Spinal cord (tissue), 10 donors: ENCODE results near the gene FAM9C. TPM values are rescaled to one million over a fixed set of nuclear protein-coding genes. Genes with fewer than 3 reads are reported as not detected.

Experiments
- DNase-seq, 6 donors: peaks; one replicate each; pipeline versions ENCODE4 v3.0.0 to v3.0.0-alpha.2; 2013 to 2015; ENCODE audit warnings: low spot score in 6 of 6, low read depth in 4 of 6
- H3K27ac ChIP-seq: one replicate; pipeline ENCODE4 v1.5.1; 2013; ENCODE audit warnings: low read depth, low read length, control low read depth
- H3K27me3 ChIP-seq: one replicate; pipeline ENCODE4 v1.6.1; 2013; ENCODE audit warnings: low read length; ENCODE audit not compliant: control insufficient read depth, insufficient read depth
- H3K36me3 ChIP-seq: one replicate; pipeline ENCODE4 v1.6.1; 2013; ENCODE audit warnings: low read length; ENCODE audit not compliant: control insufficient read depth, insufficient read depth
- H3K4me1 ChIP-seq: one replicate; pipeline ENCODE4 v1.6.1; 2013; ENCODE audit warnings: low read length; ENCODE audit not compliant: control insufficient read depth, insufficient read depth
- H3K4me3 ChIP-seq: one replicate; pipeline ENCODE4 v1.5.1; 2013; ENCODE audit warnings: low read depth, low read length, control low read depth
- H3K9me3 ChIP-seq: one replicate; pipeline ENCODE4 v1.6.1; 2013; ENCODE audit warnings: low read length; ENCODE audit not compliant: control insufficient read depth, insufficient read depth
- WGBS: methylation state at CpG from one replicate; pipeline ENCODE4 v1.1.5; 2013; ENCODE audit warnings: missing lambda C conversion rate; ENCODE audit not compliant: insufficient coverage; 5-methylcytosine and 5-hydroxymethylcytosine counted together
- polyA plus RNA-seq, 2 donors: library from polyadenylated mRNA; unstranded; fragments of 120-200 nt; gene quantifications; one replicate each; pipeline ENCODE4 v1.2.1, GENCODE V29; 2013; ENCODE audit not compliant: insufficient read length in 2 of 2
- total RNA-seq, 2 donors: library from RNA; depleted of rRNA in 1 of 2; stranded (reverse); fragments of 120-200 nt in 1 of 2; fragments of >200 nt in 1 of 2; gene quantifications; one replicate each; pipeline versions ENCODE4 v1.2.3 to v1.2.4, GENCODE V29; 2013 to 2014
- donor health status: healthy.

FAM9C gene
- total and polyA plus RNA-seq, 4 donors = 0.10 to 0.38 (median 0.24) TPM; not detected in 1

GRCh38 chrX:12999422-12999821, 45.0 kb downstream of the FAM9C start:
- Histone ChIP-seq H3K27ac (peak overlapping the region; percentile 51), H3K27me3 (peaks cover 5% of the 10 kb centered on the region), H3K36me3 (no peaks in the 10 kb centered on the region), H3K4me1 (peaks cover 3% of the 10 kb centered on the region), H3K4me3 (no peak overlapping the region), H3K9me3 (no peaks in the 10 kb centered on the region)
- 39% methylated on average over 6 of the region's 9 CpGs for WGBS
- DNase-seq = no peak

- Histone ChIP-seq H3K27ac (peak overlapping the region; percentile 74), H3K27me3 (peaks cover 5% of the 10 kb centered on the region), H3K36me3 (no peaks in the 10 kb centered on the region), H3K4me1 (peaks cover 3% of the 10 kb centered on the region), H3K9me3 (no peaks in the 10 kb centered on the region), H3K4me3 (no peak overlapping the region)
- peak in 2 of 6 donors; percentile 36 to 47 for DNase-seq
- 20% methylated on average over 2 of the region's 5 CpGs for WGBS
Measured at GRCh38 chrX:12997906-12998687, 46.3 kb downstream of the FAM9C start.

DNA sequence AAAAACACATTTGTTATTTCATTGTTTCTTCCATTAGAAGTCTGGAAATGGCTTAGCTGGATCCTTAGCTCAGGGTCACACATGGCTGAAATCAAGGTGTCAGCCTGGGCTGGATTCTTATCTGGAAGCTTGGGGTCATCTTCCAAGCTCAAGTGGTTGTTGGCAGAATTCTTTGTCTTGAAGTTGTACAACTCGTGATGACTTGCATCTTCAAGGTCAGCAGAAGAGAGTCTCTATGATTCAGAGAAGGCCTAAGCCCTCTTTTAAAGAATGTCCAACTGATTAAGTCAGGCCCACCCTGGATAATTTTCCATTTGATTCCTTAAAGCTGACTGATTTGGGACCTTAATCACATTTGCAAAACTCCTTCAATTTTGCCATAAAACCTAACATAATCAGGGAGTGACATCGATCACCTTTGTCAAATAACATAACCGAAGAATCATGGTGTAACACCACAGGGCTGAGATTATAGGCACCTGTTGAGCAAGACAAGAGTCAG, 47.4 kb downstream of the FAM9C start:
- no peaks in the 10 kb centered on the region for H3K36me3 ChIP-seq
- H3K9me3 ChIP-seq = no peaks in the 10 kb centered on the region
- peaks cover 3% of the 10 kb centered on the region for H3K4me1 ChIP-seq
- peaks cover 5% of the 10 kb centered on the region for H3K27me3 ChIP-seq
- DNase-seq = no peak
- H3K4me3 ChIP-seq = no peak overlapping the region
- H3K27ac ChIP-seq = no peak overlapping the region
- WGBS = 86% methylated on average over 3 of the region's 3 CpGs

GRCh38 chrX:12994321-12994720, 50.1 kb downstream of the FAM9C start:
- peaks cover 3% of the 10 kb centered on the region for H3K4me1 ChIP-seq
- H3K27me3 ChIP-seq = peaks cover 5% of the 10 kb centered on the region
- no peaks in the 10 kb centered on the region for H3K9me3 ChIP-seq
- no peak overlapping the region for H3K27ac ChIP-seq
- no peak for DNase-seq
- no CpG with 5 or more reads among the region's 4 CpGs for WGBS
- no peak overlapping the region for H3K4me3 ChIP-seq
- no peaks in the 10 kb centered on the region for H3K36me3 ChIP-seq

DNA sequence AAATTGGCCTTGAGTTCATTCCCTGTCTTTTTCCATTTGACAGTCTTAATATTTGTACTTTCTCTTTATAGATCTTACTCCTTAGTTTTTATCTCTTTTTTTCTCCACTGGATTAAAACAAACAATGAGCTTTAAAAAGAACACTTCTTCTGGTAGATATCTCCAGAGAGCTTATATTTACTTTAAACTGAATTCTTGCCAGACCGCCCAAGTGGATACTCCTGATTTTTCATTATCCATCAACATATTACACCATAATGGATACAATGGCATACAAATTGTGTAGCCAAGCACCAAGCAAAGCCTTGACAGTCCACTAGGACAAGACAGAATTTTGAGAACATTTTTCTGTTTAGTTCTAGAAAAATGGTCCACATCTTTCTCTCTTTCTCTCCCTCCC, 50.6 kb downstream of the FAM9C start:
- no peaks in the 10 kb centered on the region for H3K36me3 ChIP-seq
- H3K9me3 ChIP-seq = no peaks in the 10 kb centered on the region
- H3K27ac ChIP-seq = no peak overlapping the region
- DNase-seq = no peak
- peaks cover 3% of the 10 kb centered on the region for H3K4me1 ChIP-seq
- H3K4me3 ChIP-seq = no peak overlapping the region
- H3K27me3 ChIP-seq = peaks cover 5% of the 10 kb centered on the region
- 100% methylated on average over 1 of the region's 1 CpG for WGBS

- Histone ChIP-seq H3K36me3 (no peaks in the 10 kb centered on the region), H3K4me3 (no peak overlapping the region), H3K9me3 (no peaks in the 10 kb centered on the region), H3K27ac (no peak overlapping the region), H3K4me1 (no peaks in the 10 kb centered on the region), H3K27me3 (no peaks in the 10 kb centered on the region)
- WGBS = no CpG with 5 or more reads among the region's 4 CpGs
- DNase-seq = no peak
Measured at GRCh38 chrX:12992544-12993118, 51.8 kb downstream of the FAM9C start.

GRCh38 chrX:12991575-12991974, 52.8 kb downstream of the FAM9C start:
- no peaks in the 10 kb centered on the region for H3K27me3 ChIP-seq
- no peak for DNase-seq
- H3K4me1 ChIP-seq = no peaks in the 10 kb centered on the region
- H3K36me3 ChIP-seq = no peaks in the 10 kb centered on the region
- no peak overlapping the region for H3K27ac ChIP-seq
- 83% methylated on average over 2 of the region's 3 CpGs for WGBS
- no peak overlapping the region for H3K4me3 ChIP-seq
- H3K9me3 ChIP-seq = no peaks in the 10 kb centered on the region

DNA sequence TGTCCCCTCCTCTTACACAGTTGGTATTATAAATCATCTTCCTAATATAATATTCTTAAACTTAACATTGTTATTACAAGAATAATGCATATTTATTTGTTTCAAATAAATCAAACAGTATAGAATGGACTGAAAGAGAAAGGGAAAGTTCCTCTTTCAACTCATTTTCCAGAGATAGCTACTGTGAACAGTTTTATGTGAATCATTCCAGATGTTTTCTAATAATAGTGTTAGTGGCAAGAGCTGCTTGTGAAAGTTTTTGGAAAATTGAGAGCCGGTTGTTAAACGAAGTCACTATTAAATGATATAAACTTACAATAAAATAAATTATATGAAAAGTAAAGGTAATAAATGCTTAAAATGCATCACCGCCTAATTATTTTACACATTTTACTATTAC, 55.0 kb downstream of the FAM9C start:
- H3K4me1 ChIP-seq = no peaks in the 10 kb centered on the region
- no peaks in the 10 kb centered on the region for H3K36me3 ChIP-seq
- H3K9me3 ChIP-seq = no peaks in the 10 kb centered on the region
- no peak overlapping the region for H3K4me3 ChIP-seq
- WGBS = no CpG with 5 or more reads among the region's 3 CpGs
- no peak for DNase-seq
- no peak overlapping the region for H3K27ac ChIP-seq
- H3K27me3 ChIP-seq = no peaks in the 10 kb centered on the region

- Histone ChIP-seq H3K4me3 (no peak overlapping the region), H3K4me1 (no peaks in the 10 kb centered on the region), H3K27me3 (no peaks in the 10 kb centered on the region), H3K9me3 (no peaks in the 10 kb centered on the region), H3K36me3 (no peaks in the 10 kb centered on the region), H3K27ac (no peak overlapping the region)
- DNase-seq = no peak
- 88% methylated on average over 5 of the region's 7 CpGs for WGBS
Measured at GRCh38 chrX:12988797-12989196, 55.6 kb downstream of the FAM9C start.
